ENCODE measurements around the gene CADM1.

CADM1 gene

DNA sequence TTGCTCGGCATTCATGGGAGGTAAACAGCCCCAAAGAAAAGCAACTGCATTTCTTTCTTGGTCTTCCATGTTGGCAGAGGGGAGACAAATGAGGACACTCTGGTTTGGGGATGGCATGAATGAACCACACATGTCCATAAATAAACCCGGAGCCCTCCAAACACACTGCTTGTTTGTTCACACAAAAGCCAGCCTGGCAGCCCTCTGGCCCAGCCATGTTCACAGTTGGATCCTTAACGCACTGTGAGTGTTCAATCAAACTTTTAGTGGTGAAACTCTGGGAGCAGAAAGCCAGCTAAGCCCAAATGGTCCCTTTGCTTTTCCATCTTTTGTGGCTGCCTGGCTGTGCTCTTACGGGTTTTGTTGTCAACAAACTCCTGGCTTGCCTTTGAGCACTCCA is 336.8 kb downstream of the CADM1 start:
- no peaks in the 10 kb centered on the region for H3K9me3 ChIP-seq (ENCODE audit: control insufficient read depth, low read length)
- H3K36me3 ChIP-seq (ENCODE audit: control insufficient read depth, insufficient read depth, low read length): no peaks in the 10 kb centered on the region
- H3K27ac ChIP-seq (ENCODE audit: insufficient read depth, low read depth, low read length, poor library complexity, severe bottlenecking): no peak overlapping the region
- whole genome bisulfite sequencing, 2 experiments: 90 to 94% methylated on average over 4 of the region's 4 CpGs
- H3K4me1 ChIP-seq (ENCODE audit: control insufficient read depth, insufficient read depth, low read length): peaks cover 4% of the 10 kb centered on the region
- H3K27me3 ChIP-seq (ENCODE audit: control insufficient read depth, insufficient read depth, low read length, poor library complexity, severe bottlenecking): peaks cover 5% of the 10 kb centered on the region
- no peak overlapping the region for H3K4me3 ChIP-seq (ENCODE audit: insufficient read depth, low read depth, low read length)

GRCh38 chr11:115166820-115167219 is 337.4 kb downstream of the CADM1 start:
- Histone ChIP-seq H3K27ac (ENCODE audit: insufficient read depth, low read depth, low read length, poor library complexity, severe bottlenecking) (no peak overlapping the region), H3K36me3 (ENCODE audit: control insufficient read depth, insufficient read depth, low read length) (no peaks in the 10 kb centered on the region), H3K4me3 (ENCODE audit: insufficient read depth, low read depth, low read length) (no peak overlapping the region), H3K9me3 (ENCODE audit: control insufficient read depth, low read length) (no peaks in the 10 kb centered on the region), H3K4me1 (ENCODE audit: control insufficient read depth, insufficient read depth, low read length) (peaks cover 4% of the 10 kb centered on the region), H3K27me3 (ENCODE audit: control insufficient read depth, insufficient read depth, low read length, poor library complexity, severe bottlenecking) (peaks cover 5% of the 10 kb centered on the region)
- 78 to 84% methylated on average over 6 of the region's 6 CpGs for WGBS, 2 experiments

DNA sequence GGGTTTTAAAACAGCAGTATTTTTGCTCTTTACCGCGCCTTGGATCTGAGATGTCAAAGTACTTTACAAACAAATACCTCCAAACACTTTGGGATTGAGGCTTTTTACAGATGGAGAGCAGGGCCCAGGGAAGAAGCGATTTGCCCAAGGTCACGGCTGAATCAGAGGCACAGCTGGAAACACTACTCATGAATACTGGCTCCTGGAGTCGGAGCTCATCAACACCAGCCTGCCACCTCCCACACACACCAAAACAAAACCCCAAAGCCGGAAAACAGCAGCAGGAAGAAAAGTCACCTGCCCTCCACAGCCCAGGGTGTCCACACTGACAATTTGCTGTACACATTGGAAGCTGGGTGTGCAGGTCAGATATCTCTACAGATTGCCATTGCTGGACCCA is 339.4 kb downstream of the CADM1 start:
- Histone ChIP-seq H3K27me3 (ENCODE audit: control insufficient read depth, insufficient read depth, low read length, poor library complexity, severe bottlenecking) (peaks cover 5% of the 10 kb centered on the region), H3K36me3 (ENCODE audit: control insufficient read depth, insufficient read depth, low read length) (no peaks in the 10 kb centered on the region), H3K4me3 (ENCODE audit: insufficient read depth, low read depth, low read length) (no peak overlapping the region), H3K4me1 (ENCODE audit: control insufficient read depth, insufficient read depth, low read length) (peaks cover 4% of the 10 kb centered on the region), H3K9me3 (ENCODE audit: control insufficient read depth, low read length) (no peaks in the 10 kb centered on the region), H3K27ac (ENCODE audit: insufficient read depth, low read depth, low read length, poor library complexity, severe bottlenecking) (no peak overlapping the region)
- WGBS, 2 experiments: 14 to 36% methylated on average over 6 of the region's 6 CpGs

DNA sequence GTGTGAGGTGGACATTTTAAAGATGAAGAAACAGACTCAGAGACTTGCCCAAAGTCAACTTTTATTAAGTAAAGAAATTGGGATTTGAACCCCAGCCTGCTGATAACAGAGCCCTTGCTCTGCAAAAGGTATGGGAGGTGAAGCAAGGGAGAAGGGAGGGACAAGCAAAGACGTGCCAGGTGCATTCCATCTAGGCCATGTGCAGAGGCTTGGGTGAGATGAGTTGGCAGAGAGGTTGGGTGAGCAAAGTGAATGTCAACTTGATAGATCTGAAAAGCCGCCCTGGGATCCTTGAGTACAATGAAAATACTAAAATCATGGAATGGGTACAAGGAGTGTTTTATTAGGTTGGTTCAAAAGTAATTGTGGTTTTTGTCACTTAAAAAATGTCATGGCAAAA is 341.3 kb downstream of the CADM1 start:
- no peak overlapping the region for H3K4me3 ChIP-seq (ENCODE audit: insufficient read depth, low read depth, low read length)
- no peak overlapping the region for H3K27ac ChIP-seq (ENCODE audit: insufficient read depth, low read depth, low read length, poor library complexity, severe bottlenecking)
- no peaks in the 10 kb centered on the region for H3K36me3 ChIP-seq (ENCODE audit: control insufficient read depth, insufficient read depth, low read length)
- H3K27me3 ChIP-seq (ENCODE audit: control insufficient read depth, insufficient read depth, low read length, poor library complexity, severe bottlenecking): peaks cover 5% of the 10 kb centered on the region
- H3K4me1 ChIP-seq (ENCODE audit: control insufficient read depth, insufficient read depth, low read length): peaks cover 4% of the 10 kb centered on the region
- H3K9me3 ChIP-seq (ENCODE audit: control insufficient read depth, low read length): no peaks in the 10 kb centered on the region
- 89 to 92% methylated on average over 2 of the region's 2 CpGs for WGBS, 2 experiments

GRCh38 chr11:115161876-115162275 is 342.3 kb downstream of the CADM1 start:
- Histone ChIP-seq H3K4me1 (ENCODE audit: control insufficient read depth, insufficient read depth, low read length) (peaks cover 4% of the 10 kb centered on the region), H3K9me3 (ENCODE audit: control insufficient read depth, low read length) (no peaks in the 10 kb centered on the region), H3K4me3 (ENCODE audit: insufficient read depth, low read depth, low read length) (no peak overlapping the region), H3K27me3 (ENCODE audit: control insufficient read depth, insufficient read depth, low read length, poor library complexity, severe bottlenecking) (peaks cover 5% of the 10 kb centered on the region), H3K36me3 (ENCODE audit: control insufficient read depth, insufficient read depth, low read length) (no peaks in the 10 kb centered on the region), H3K27ac (ENCODE audit: insufficient read depth, low read depth, low read length, poor library complexity, severe bottlenecking) (no peak overlapping the region)
- WGBS, 2 experiments: 94 to 96% methylated on average over 2 of the region's 2 CpGs

- H3K4me3 ChIP-seq (ENCODE audit: insufficient read depth, low read depth, low read length): no peak overlapping the region
- WGBS, 2 experiments: 93 to 94% methylated on average over 9 of the region's 9 CpGs
- H3K27me3 ChIP-seq (ENCODE audit: control insufficient read depth, insufficient read depth, low read length, poor library complexity, severe bottlenecking): no peaks in the 10 kb centered on the region
- H3K36me3 ChIP-seq (ENCODE audit: control insufficient read depth, insufficient read depth, low read length): no peaks in the 10 kb centered on the region
- no peak overlapping the region for H3K27ac ChIP-seq (ENCODE audit: insufficient read depth, low read depth, low read length, poor library complexity, severe bottlenecking)
- H3K4me1 ChIP-seq (ENCODE audit: control insufficient read depth, insufficient read depth, low read length): no peaks in the 10 kb centered on the region
- no peaks in the 10 kb centered on the region for H3K9me3 ChIP-seq (ENCODE audit: control insufficient read depth, low read length)
Observed at GRCh38 chr11:115159207-115159606, 345.0 kb downstream of the CADM1 start.

DNA sequence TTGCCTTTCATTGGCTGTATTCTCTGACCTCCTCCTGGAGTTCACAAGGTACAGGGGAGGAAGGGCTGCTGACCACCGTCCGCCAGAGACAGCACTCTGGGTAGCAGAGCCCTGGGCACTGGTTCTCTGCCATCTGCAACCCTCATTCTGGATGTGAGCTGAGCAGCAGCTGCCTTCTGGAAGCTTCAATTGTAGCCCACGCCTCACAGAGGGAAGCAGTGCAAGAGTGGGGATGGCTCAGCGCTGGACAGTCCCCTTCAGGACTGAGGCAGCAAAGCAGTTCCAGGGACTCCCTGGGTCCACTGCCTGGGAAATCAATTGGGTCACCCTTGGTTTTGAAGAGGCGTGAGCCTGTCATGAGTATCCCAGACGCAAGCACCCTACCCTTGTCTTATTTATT is 346.2 kb downstream of the CADM1 start:
- no peak overlapping the region for H3K27ac ChIP-seq (ENCODE audit: insufficient read depth, low read depth, low read length, poor library complexity, severe bottlenecking)
- H3K4me1 ChIP-seq (ENCODE audit: control insufficient read depth, insufficient read depth, low read length): no peaks in the 10 kb centered on the region
- no peaks in the 10 kb centered on the region for H3K9me3 ChIP-seq (ENCODE audit: control insufficient read depth, low read length)
- WGBS, 2 experiments: 90 to 92% methylated on average over 6 of the region's 6 CpGs
- no peak overlapping the region for H3K4me3 ChIP-seq (ENCODE audit: insufficient read depth, low read depth, low read length)
- no peaks in the 10 kb centered on the region for H3K36me3 ChIP-seq (ENCODE audit: control insufficient read depth, insufficient read depth, low read length)
- no peaks in the 10 kb centered on the region for H3K27me3 ChIP-seq (ENCODE audit: control insufficient read depth, insufficient read depth, low read length, poor library complexity, severe bottlenecking)

DNA sequence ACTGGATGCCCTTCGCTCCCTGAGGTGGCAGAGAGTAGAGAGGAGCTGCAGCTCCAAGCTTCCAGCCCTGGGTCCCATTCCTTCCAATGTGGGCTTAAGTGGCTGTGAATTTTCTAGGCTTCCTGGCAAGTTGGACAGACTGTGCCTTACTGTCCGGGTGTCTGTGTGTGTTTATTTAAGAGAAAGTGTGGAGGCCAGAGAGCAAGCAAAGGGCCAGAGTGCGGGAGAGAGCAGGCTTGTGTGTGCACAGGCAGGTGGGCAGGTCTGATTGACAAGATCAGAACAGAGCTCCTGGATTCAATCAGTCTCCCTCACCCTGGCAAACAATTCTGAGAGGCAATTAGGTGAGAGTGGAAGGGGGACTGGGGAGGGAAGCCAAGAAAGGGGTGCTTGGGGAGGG is 347.0 kb downstream of the CADM1 start:
- Histone ChIP-seq H3K9me3 (ENCODE audit: control insufficient read depth, low read length) (no peaks in the 10 kb centered on the region), H3K4me1 (ENCODE audit: control insufficient read depth, insufficient read depth, low read length) (no peaks in the 10 kb centered on the region), H3K4me3 (ENCODE audit: insufficient read depth, low read depth, low read length) (no peak overlapping the region), H3K27ac (ENCODE audit: insufficient read depth, low read depth, low read length, poor library complexity, severe bottlenecking) (no peak overlapping the region), H3K27me3 (ENCODE audit: control insufficient read depth, insufficient read depth, low read length, poor library complexity, severe bottlenecking) (no peaks in the 10 kb centered on the region), H3K36me3 (ENCODE audit: control insufficient read depth, insufficient read depth, low read length) (no peaks in the 10 kb centered on the region)
- 89% methylated on average over 3 of the region's 3 CpGs for WGBS, 2 experiments

- no peaks in the 10 kb centered on the region for H3K9me3 ChIP-seq (ENCODE audit: control insufficient read depth, low read length)
- no peaks in the 10 kb centered on the region for H3K36me3 ChIP-seq (ENCODE audit: control insufficient read depth, insufficient read depth, low read length)
- no peak overlapping the region for H3K4me3 ChIP-seq (ENCODE audit: insufficient read depth, low read depth, low read length)
- H3K27ac ChIP-seq (ENCODE audit: insufficient read depth, low read depth, low read length, poor library complexity, severe bottlenecking): no peak overlapping the region
- WGBS, 2 experiments: no CpG with 5 or more reads among the region's 1 CpG
- H3K4me1 ChIP-seq (ENCODE audit: control insufficient read depth, insufficient read depth, low read length): no peaks in the 10 kb centered on the region
- no peaks in the 10 kb centered on the region for H3K27me3 ChIP-seq (ENCODE audit: control insufficient read depth, insufficient read depth, low read length, poor library complexity, severe bottlenecking)
Observed at GRCh38 chr11:115155978-115156377, 348.2 kb downstream of the CADM1 start.

GRCh38 chr11:115155320-115155719 is 348.9 kb downstream of the CADM1 start:
- Histone ChIP-seq H3K4me1 (ENCODE audit: control insufficient read depth, insufficient read depth, low read length) (no peaks in the 10 kb centered on the region), H3K27ac (ENCODE audit: insufficient read depth, low read depth, low read length, poor library complexity, severe bottlenecking) (no peak overlapping the region), H3K36me3 (ENCODE audit: control insufficient read depth, insufficient read depth, low read length) (no peaks in the 10 kb centered on the region), H3K27me3 (ENCODE audit: control insufficient read depth, insufficient read depth, low read length, poor library complexity, severe bottlenecking) (no peaks in the 10 kb centered on the region), H3K4me3 (ENCODE audit: insufficient read depth, low read depth, low read length) (no peak overlapping the region), H3K9me3 (ENCODE audit: control insufficient read depth, low read length) (no peaks in the 10 kb centered on the region)
- 92% methylated on average over 8 of the region's 8 CpGs for WGBS, 2 experiments

- no peaks in the 10 kb centered on the region for H3K9me3 ChIP-seq (ENCODE audit: control insufficient read depth, low read length)
- WGBS, 2 experiments: 92 to 94% methylated on average over 9 of the region's 9 CpGs
- no peak overlapping the region for H3K4me3 ChIP-seq (ENCODE audit: insufficient read depth, low read depth, low read length)
- H3K27ac ChIP-seq (ENCODE audit: insufficient read depth, low read depth, low read length, poor library complexity, severe bottlenecking): no peak overlapping the region
- no peaks in the 10 kb centered on the region for H3K36me3 ChIP-seq (ENCODE audit: control insufficient read depth, insufficient read depth, low read length)
- H3K27me3 ChIP-seq (ENCODE audit: control insufficient read depth, insufficient read depth, low read length, poor library complexity, severe bottlenecking): no peaks in the 10 kb centered on the region
- H3K4me1 ChIP-seq (ENCODE audit: control insufficient read depth, insufficient read depth, low read length): no peaks in the 10 kb centered on the region
Observed at GRCh38 chr11:115154355-115154736, 349.9 kb downstream of the CADM1 start.
